ENCODE results near the gene PABPN1L. TPM values are rescaled to one million over a fixed set of nuclear protein-coding genes. Genes with fewer than 3 reads are reported as not detected.

Gene PABPN1L
- total and polyA plus RNA-seq, 2 of the 8 experiments (the other 6 are each of a cell fraction or from before 2014, with no cell fraction given): not detected

DNA sequence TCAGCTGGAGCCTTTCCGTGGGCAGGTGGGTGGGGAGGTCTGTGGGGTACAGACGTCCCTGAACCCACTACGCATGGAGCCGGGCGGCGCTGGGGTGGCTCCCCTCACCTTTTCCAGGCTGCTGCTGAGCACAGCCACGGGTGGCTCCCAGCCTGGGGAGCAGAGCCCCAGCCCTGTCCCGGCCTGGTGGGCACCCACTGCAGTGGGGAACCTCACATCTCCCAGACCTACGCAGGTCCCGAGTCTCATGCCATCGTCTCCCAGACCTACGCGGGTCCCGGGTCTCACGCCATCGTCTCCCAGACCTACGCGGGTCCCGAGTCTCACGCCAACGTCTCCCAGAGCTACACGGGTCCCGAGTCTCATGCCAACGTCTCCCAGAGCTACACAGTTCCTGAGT lies 37.7 kb downstream of the PABPN1L start:
- CTCF ChIA-PET (ENCODE audit: partially characterized antibody): interaction anchor here (0.8 to 2.0 kb wide), 6 partner anchors 10 to 113 kb away, joined by 3 to 10 read pairs (median 3); no protein-coding TSS in a partner anchor
- peaks cover 2 to 6% of the 10 kb centered on the region in 2 experiments for H4K20me1 ChIP-seq (replicated peaks in 1 of 2; ENCODE audit: control insufficient read depth in 1 of 2, insufficient read depth in 2 of 2, low read length in 2 of 2)
- no peaks in the 10 kb centered on the region for H3K79me2 ChIP-seq (ENCODE audit: control insufficient read depth in 1 of 2, insufficient read depth in 2 of 2, low read length in 2 of 2)
- H2AFZ ChIP-seq (ENCODE audit: low read length): no peak overlapping the region
- no peak overlapping the region for H2AK5ac ChIP-seq (ENCODE audit: low read depth, low read length)
- H3K18ac ChIP-seq (ENCODE audit: extremely low read depth, low read length): no peak overlapping the region
- H2BK120ac ChIP-seq (replicated peaks; ENCODE audit: low read depth, low read length): no peak overlapping the region
- POLR2A ChIA-PET (ENCODE audit: partially characterized antibody): interaction anchor here (2.2 kb wide), 1 partner anchor 17 kb away, joined by 8 read pairs; the partner anchor contains the start of gene APRT
- no peak overlapping the region for H4K5ac ChIP-seq (ENCODE audit: insufficient read length, low read depth, low read length)
- H2BK5ac ChIP-seq (ENCODE audit: low read depth, low read length): no peak overlapping the region
- H3K27ac ChIP-seq (ENCODE audit: low read depth, low read length): no peak overlapping the region
- DNase-seq (ENCODE audit: low read depth in 1 of 2, low spot score in 2 of 2) (no peak), FAIRE-seq (no peak)
- no peak overlapping the region for H2BK20ac ChIP-seq (ENCODE audit: low read length)
- H3K23me2 ChIP-seq (ENCODE audit: low read depth, low read length): no peaks in the 10 kb centered on the region
- no peaks in the 10 kb centered on the region for H3K27me3 ChIP-seq (replicated peaks in 1 of 4; ENCODE audit: control insufficient read depth in 3 of 4, extremely low read depth in 1 of 4, insufficient read depth in 3 of 4, low read length in 3 of 4)
- no peak overlapping the region for H3K4me2 ChIP-seq (ENCODE audit: insufficient read depth in 1 of 2, low read depth in 2 of 2, low read length in 2 of 2)
- H3K4ac ChIP-seq (replicated peaks; ENCODE audit: insufficient read length, low read depth, low read length): no peak overlapping the region
- H4K91ac ChIP-seq (replicated peaks; ENCODE audit: insufficient read length, low read length): no peak overlapping the region
- H2BK15ac ChIP-seq (ENCODE audit: low read length): no peak overlapping the region
- H3K56ac ChIP-seq (replicated peaks; ENCODE audit: insufficient read length, low read depth, low read length): no peak overlapping the region
- H3K9ac ChIP-seq (replicated peaks in 1 of 4; ENCODE audit: extremely low read depth in 1 of 4, low read depth in 3 of 4, low read length in 3 of 4): no peak overlapping the region
- H3K14ac ChIP-seq (ENCODE audit: insufficient read length): no peak overlapping the region
- H3K36me3 ChIP-seq (ENCODE audit: control insufficient read depth in 2 of 4, insufficient read depth in 4 of 4, low read length in 3 of 4): no peaks in the 10 kb centered on the region
- H3K4me3 ChIP-seq (ENCODE audit: extremely low read depth in 1 of 4, insufficient read depth in 2 of 4, low read depth in 3 of 4, low read length in 4 of 4): no peak overlapping the region
- H3K4me1 ChIP-seq (replicated peaks in 1 of 4; ENCODE audit: control insufficient read depth in 3 of 4, insufficient read depth in 4 of 4, low read length in 3 of 4): 0 out of 7 replicates have a peak, but pooled peaks cover 0 to 2% (median 0%) of the 10 kb centered on the region in 4 experiments
- H4K8ac ChIP-seq (ENCODE audit: extremely low read depth, insufficient read depth, low read length): no peak overlapping the region
- 0 out of 2 replicates have a peak, but pooled peaks cover 3% of the 10 kb centered on the region for H3K79me1 ChIP-seq (ENCODE audit: low read depth, low read length)
- H3K9me3 ChIP-seq (ENCODE audit: insufficient read depth in 2 of 2, low read depth in 1 of 2, low read length in 1 of 2): no peaks in the 10 kb centered on the region
- no peak overlapping the region for H3K23ac ChIP-seq (ENCODE audit: insufficient read length)
- 88% methylated on average over 12 of the region's 24 CpGs; no CpG with 5 or more reads in 1 of the 2 experiments for WGBS, 2 experiments (ENCODE audit: extremely low coverage in 1 of 2, insufficient coverage in 1 of 2, insufficient read length in 1 of 2, insufficient replicate concordance in 2 of 2, low coverage in 1 of 2, low lambda C conversion rate in 2 of 2, missing lambda C conversion rate in 1 of 2)
- H2BK12ac ChIP-seq (ENCODE audit: low read depth, low read length): no peak overlapping the region
- TF ChIP-seq, protein P1, sequence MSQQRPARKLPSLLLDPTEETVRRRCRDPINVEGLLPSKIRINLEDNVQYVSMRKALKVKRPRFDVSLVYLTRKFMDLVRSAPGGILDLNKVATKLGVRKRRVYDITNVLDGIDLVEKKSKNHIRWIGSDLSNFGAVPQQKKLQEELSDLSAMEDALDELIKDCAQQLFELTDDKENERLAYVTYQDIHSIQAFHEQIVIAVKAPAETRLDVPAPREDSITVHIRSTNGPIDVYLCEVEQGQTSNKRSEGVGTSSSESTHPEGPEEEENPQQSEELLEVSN (IDR thresholded peaks at IDR 0.05): no peak
- TF ChIP-seq CHD1 (IDR thresholded peaks at IDR 0.05; ENCODE audit: low read depth, low read length) (no peak), CHD2 (IDR thresholded peaks at IDR 0.05; ENCODE audit: low read length) (no peak)
- TF ChIP-seq, protein P2, sequence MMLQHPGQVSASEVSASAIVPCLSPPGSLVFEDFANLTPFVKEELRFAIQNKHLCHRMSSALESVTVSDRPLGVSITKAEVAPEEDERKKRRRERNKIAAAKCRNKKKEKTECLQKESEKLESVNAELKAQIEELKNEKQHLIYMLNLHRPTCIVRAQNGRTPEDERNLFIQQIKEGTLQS (IDR thresholded peaks at IDR 0.05; ENCODE audit: insufficient read depth, low read depth, low read length): no peak

Measured in H1 (cell line).